Measurements from ENCODE around the gene CSNK1G1. TPM values are rescaled to one million over a fixed set of nuclear protein-coding genes. Genes with fewer than 3 reads are reported as not detected.

CSNK1G1 gene
- total and polyA plus RNA-seq, 3 donors from 2014 or later, result 32.7 to 77.5 (median 59.6) TPM

DNA sequence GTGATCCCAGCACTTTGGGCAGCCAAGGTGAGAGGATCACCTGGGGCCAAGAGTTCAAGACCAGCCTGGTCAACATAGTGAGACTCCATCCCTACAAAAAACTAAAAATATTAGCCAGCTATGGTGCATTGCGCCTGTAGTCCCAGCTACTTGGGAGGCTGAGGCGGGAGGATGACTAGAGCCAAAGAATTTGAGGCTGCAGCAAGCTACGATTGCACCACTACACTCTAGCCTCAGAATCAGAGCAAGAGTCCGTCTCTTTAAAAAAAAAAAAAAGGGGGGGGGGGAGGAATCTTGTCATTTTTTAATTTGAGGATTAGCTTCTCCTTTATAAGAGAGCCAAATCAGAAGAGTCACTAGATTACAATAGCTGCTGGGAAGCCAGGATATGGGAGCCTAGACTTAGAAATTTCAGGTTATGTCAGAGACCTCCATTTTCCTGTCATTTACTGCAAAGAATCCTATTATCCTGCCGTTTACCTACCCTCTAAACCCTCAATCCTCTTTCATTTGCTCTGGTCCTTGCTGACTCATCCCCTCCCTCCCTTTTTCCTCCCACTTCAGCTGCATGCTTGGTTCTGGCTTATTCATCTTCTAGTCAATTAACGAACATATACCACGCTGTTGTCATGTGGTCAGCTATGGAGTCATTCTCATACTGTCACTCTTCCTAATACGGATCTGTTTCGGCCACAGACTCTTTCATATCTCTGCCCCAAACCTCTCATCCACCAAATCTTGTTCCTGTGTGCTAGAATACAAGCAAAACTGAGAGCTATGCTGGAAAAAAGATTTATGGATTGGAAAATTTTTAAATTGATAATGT, 109.4 kb downstream of the CSNK1G1 start:
- Histone ChIP-seq H3K9me3 (no peaks in the 10 kb centered on the region), H3K36me3 (ENCODE audit: low read depth, missing control alignments) (no peaks in the 10 kb centered on the region), H3K27me3 (no peaks in the 10 kb centered on the region), H3K4me1 (no peaks in the 10 kb centered on the region), H3K27ac (no peak overlapping the region), H3K4me3 (no peak overlapping the region)
- TF ChIP-seq, protein P1, sequence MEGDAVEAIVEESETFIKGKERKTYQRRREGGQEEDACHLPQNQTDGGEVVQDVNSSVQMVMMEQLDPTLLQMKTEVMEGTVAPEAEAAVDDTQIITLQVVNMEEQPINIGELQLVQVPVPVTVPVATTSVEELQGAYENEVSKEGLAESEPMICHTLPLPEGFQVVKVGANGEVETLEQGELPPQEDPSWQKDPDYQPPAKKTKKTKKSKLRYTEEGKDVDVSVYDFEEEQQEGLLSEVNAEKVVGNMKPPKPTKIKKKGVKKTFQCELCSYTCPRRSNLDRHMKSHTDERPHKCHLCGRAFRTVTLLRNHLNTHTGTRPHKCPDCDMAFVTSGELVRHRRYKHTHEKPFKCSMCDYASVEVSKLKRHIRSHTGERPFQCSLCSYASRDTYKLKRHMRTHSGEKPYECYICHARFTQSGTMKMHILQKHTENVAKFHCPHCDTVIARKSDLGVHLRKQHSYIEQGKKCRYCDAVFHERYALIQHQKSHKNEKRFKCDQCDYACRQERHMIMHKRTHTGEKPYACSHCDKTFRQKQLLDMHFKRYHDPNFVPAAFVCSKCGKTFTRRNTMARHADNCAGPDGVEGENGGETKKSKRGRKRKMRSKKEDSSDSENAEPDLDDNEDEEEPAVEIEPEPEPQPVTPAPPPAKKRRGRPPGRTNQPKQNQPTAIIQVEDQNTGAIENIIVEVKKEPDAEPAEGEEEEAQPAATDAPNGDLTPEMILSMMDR (IDR thresholded peaks at IDR 0.05), result no peak
- no peak for TF ChIP-seq POLR2A (IDR thresholded peaks at IDR 0.05)
- WGBS, 2 donors, result 79 to 86% methylated on average over 9 of the region's 9 CpGs
- intact Hi-C loops (cut with DNase I; ENCODE audit: low total_unique reads), result no loop called here
- no peak for DNase-seq

- Histone ChIP-seq H3K4me1 (no peaks in the 10 kb centered on the region), H3K27ac (no peak overlapping the region), H3K27me3 (no peaks in the 10 kb centered on the region), H3K36me3 (ENCODE audit: low read depth, missing control alignments) (no peaks in the 10 kb centered on the region), H3K9me3 (no peaks in the 10 kb centered on the region), H3K4me3 (no peak overlapping the region)
- no peak for TF ChIP-seq POLR2A (IDR thresholded peaks at IDR 0.05)
- TF ChIP-seq, protein P1 (IDR thresholded peaks at IDR 0.05), result no peak
- intact Hi-C loops (cut with DNase I; ENCODE audit: low total_unique reads), result no loop called here
- no peak for DNase-seq
- 94% methylated on average over 4 of the region's 4 CpGs for WGBS, 2 donors
These were observed 110.6 kb downstream of the CSNK1G1 start for GRCh38 chr15:64245405-64245804.

DNA sequence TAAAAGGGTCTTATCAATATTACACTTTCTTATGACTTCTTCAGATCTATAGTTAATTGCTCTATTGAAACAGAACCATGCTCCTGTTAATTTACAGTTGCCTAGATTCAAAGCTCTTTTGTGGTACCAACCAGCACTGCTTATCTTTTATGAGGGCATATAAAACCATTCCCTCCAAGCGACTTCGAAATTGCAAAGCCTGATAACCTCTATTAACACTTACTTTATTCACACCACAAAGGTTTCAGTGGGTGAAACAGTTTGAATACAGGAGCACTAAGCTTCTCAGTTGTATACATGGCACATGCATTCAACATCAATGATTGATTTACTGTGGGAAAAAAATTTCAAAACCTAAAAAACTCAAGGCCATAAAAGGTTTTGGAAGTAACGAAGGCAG, 118.3 kb downstream of the CSNK1G1 start:
- 73 to 76% methylated on average over 3 of the region's 3 CpGs for WGBS, 2 donors

GRCh38 chr15:64236156-64236894, 119.6 kb downstream of the CSNK1G1 start:
- intact Hi-C loops (cut with DNase I; ENCODE audit: low total_unique reads), result no loop called here
- no peak overlapping the region for H3K4me3 ChIP-seq
- H3K27ac ChIP-seq, result no peak overlapping the region
- no peaks in the 10 kb centered on the region for H3K27me3 ChIP-seq
- H3K9me3 ChIP-seq, result no peaks in the 10 kb centered on the region
- no peaks in the 10 kb centered on the region for H3K4me1 ChIP-seq
- H3K36me3 ChIP-seq (ENCODE audit: low read depth, missing control alignments), result no peaks in the 10 kb centered on the region
- TF ChIP-seq, protein P1 (IDR thresholded peaks at IDR 0.05), result no peak
- no peak for TF ChIP-seq POLR2A (IDR thresholded peaks at IDR 0.05)
- DNase-seq, result no peak
- 93 to 95% methylated on average over 2 of the region's 2 CpGs for WGBS, 2 donors

More for the DNA sequence above, 118.3 kb downstream of the CSNK1G1 start:
- Histone ChIP-seq H3K27ac (no peak overlapping the region), H3K9me3 (no peaks in the 10 kb centered on the region), H3K36me3 (ENCODE audit: low read depth, missing control alignments) (no peaks in the 10 kb centered on the region), H3K4me1 (no peaks in the 10 kb centered on the region), H3K4me3 (no peak overlapping the region), H3K27me3 (no peaks in the 10 kb centered on the region)
- intact Hi-C loops (cut with DNase I; ENCODE audit: low total_unique reads), result no loop called here
- no peak for DNase-seq
- TF ChIP-seq, protein P1 (IDR thresholded peaks at IDR 0.05), result no peak
- no peak for TF ChIP-seq POLR2A (IDR thresholded peaks at IDR 0.05)
